CD4-positive, alpha-beta T cell treated with Interleukin-15 for 1 hour (primary cell): ENCODE measurements around the gene ZMPSTE24.

Source experiments
- DNase-seq: peaks from one replicate; pipeline ENCODE4 v3.0.0-alpha.2; 2020

Gene ZMPSTE24

GRCh38 chr1:40264354-40264781 is 6.3 kb downstream of the ZMPSTE24 start:
- DNase-seq = no peak

DNA sequence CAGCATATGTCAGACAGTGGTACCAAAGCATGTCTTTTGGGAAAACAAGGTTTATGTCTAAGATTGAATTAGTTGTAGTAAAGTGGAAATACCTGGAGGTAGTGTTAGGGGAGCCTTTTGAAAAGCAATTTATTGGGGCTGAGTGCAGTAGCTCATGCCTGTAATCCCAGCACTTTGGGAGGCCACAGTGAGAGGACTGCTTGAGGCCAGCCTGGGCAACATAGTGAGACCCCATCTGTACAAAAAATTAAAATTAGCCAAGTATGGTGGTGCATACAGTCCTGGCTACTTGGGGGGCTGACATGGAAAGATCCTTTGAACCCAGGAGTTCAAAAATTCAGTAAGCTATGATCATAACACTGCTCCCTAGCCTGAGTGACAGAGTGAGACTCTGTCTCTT is 7.3 kb downstream of the ZMPSTE24 start:
- no peak for DNase-seq

GRCh38 chr1:40265919-40266318 is 7.9 kb downstream of the ZMPSTE24 start:
- DNase-seq = no peak

GRCh38 chr1:40266786-40267535 is 8.9 kb downstream of the ZMPSTE24 start:
- DNase-seq = no peak

- DNase-seq = no peak
Observed at GRCh38 chr1:40267767-40268187, 9.7 kb downstream of the ZMPSTE24 start.

DNA sequence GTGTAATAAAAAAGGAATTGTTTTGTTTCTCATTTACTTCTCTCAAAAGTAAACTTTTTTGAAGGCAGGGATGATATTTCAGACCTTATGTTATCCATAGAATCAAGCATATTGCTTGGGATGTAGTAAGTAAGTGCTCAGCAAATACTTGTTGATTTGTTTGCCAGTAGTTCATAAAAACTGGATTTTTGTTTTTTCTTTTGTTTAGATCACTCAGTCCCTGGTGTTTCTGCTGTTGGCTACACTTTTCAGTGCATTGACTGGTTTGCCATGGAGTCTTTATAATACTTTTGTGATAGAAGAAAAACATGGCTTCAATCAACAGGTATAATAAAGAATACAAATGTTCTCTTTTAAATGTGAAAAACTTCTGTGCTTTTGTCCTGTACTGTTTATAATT is 10.2 kb downstream of the ZMPSTE24 start:
- DNase-seq = no peak

DNA sequence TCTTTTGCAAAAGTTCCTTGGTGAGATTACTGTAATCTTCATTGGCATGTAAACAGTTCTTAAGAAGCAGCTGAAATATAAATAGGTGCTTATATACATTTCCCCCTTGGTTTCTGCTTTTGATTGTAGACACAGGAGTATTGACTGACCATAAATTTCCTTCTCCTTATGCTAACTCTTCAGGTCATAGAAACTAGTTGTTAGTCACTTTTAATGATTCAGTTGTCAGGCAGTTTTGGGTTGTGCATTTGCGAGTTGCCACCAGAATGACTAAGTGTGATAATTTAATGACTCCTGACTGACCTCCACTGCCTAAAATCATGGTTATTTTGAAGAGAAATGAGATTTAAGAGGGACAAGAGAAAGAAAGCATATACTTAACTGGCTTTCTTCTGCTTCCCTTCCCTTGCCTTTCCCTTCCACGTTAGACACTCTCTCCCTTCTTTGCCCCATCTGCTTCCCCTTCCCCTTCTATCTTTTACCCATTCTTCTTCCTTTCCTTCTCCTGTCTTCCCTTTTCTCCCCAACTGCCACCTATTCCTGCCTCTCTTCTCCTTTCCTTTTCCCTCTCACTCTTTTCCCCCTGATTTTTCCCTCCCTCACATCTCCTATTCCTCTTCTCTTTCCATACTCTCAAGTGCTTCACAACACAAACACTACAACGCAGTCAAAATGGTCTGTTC is 12.3 kb downstream of the ZMPSTE24 start:
- no peak for DNase-seq

DNA sequence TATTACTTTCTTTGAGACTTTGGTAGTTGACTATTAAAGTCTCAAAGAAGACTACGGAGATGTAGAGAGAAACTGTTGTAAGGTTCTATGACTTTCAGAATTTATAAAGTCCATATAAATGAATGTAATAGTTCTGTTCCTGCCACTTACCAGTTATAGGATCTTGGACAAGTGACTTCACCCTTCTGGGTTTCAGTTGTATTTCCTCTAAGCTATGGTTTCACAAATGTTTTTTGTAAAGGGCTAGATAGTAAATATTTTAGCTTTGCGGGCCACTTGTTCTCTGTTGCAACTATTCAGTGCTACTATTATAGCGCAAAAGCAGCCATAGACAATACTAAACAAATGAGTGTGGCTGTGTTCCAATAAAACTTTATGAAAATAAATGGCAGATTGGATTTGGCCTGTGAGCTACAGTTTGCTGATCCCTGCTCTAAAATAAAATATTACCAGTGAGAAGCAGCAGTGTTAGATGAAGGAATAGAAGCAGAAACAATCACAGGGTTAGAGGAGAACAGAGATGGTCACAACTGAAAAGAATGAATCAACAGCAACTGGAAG is 14.7 kb downstream of the ZMPSTE24 start:
- DNase-seq = no peak

- no peak for DNase-seq
Observed at GRCh38 chr1:40273547-40274166, 15.6 kb downstream of the ZMPSTE24 start.

GRCh38 chr1:40274331-40274730 is 16.3 kb downstream of the ZMPSTE24 start:
- DNase-seq = no peak

GRCh38 chr1:40276122-40276521 is 18.1 kb downstream of the ZMPSTE24 start:
- no peak for DNase-seq

DNA sequence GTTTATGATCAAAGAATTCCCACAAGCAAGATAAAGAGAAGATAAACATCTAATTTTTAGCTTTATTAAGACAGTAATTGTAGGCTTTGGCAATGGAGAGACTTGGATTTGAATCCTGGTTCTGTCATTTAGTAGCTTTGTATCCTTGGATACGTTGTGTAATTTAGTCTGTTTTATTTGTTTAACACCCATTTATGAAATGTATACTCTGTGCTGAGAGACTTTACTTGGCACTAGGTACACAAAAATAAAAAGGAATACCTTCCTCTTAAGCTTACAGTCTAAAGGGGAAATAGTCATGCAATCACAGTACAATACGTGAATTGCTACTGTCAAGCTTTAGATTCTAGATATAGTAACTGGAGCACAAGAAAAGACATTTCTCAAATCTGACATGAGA is 23.8 kb downstream of the ZMPSTE24 start:
- no peak for DNase-seq

GRCh38 chr1:40291293-40291692 is 33.3 kb downstream of the ZMPSTE24 start:
- no peak for DNase-seq

DNA sequence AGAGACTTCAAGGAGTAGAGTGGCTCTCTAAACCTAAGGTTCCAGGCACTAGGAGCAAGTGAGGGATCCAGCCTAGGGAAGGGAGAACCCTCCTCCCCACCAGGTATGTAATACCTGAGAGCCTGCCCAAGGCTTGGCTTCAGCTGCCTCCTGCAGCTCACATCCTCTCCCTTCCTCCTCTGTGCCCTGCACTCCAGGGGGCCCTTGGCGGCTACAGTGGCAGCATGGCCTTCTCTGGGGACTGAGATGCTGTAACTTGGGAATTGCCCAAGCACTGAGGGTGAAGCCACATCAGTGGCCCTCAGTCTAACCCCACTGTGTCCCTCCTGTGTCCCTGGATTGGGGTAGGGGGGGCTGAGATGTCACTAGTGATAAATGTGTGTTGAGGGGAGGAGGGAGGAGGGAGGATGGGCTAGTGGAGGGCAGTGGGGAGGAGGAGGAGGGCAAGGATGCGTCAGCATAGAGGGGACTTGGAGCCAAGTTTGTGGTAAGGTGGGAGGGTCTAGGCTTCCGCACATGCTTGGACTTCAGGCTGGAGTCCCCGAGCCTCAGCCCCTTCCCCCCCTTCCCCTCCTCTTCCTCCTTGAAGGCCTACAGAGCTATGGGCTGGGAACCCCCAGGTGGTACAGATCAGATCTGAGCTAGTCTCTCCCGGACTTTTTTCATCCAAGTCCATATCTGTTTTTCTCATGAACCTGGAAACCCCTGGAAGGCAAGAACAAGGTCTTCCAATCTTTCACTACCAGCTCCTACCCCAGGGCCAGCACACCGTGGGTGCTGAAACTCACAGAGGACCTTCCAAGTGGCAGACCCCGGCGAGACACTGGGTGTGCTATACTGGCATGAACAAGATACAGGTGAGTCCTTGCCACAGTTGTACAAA is 41.6 kb downstream of the ZMPSTE24 start:
- no peak for DNase-seq

DNA sequence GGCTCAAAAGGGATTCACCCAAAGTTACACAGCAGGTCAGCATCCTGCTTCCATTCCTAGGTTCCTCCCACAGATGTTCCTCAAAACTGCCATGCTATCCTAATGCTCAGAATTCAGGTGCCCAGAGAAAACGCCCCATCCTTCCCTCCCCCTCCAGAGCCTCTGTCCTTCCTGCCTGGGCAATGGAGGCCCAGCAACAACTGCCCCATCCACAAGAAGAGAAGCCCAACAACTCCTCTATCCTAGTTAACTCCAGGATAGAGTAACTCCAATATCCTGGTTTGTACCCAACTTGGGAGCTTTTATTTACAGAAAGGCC is 42.2 kb downstream of the ZMPSTE24 start:
- no peak for DNase-seq

GRCh38 chr1:40300651-40301050 is 42.6 kb downstream of the ZMPSTE24 start:
- DNase-seq = no peak

DNA sequence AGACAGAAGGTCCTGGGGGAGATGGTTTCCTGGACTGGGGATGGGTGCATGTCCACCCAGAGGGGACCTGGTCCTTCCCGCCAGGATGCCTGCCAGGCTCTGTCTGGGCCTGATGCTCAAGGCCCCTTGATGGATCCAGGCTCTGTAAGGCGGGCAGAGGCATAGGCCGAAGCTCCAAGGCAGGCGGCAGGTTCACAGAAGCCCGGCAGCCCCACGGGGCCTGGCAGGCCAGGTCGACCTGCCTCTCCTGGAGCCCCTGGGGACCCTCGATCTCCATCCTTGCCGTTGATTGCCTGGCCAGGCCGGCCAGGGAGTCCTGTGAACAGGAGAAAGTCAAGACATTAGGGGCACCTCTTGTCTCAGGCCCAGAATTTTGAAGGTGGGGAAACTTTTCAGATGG is 43.0 kb downstream of the ZMPSTE24 start:
- DNase-seq = no peak

- no peak for DNase-seq
Observed at GRCh38 chr1:40301541-40302299, 43.7 kb downstream of the ZMPSTE24 start.

DNA sequence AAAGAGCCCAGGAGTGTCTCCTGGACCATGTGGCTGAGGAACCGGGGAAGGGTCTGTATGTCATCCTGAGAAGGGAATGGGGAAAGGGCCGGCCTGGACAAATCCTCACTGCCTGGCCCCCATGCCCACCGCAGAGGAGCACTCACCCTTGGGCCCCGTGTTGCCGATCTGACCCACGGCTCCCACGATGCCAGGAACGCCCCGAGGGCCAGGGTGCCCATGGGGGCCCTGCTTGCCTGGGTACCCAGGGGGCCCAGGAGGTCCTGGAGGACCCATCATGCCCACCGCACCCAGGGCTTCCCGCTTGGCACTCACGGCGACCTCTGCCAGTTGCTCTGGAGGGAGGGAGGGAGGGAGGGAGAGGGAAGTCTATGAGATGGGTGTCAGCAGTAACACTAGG is 44.4 kb downstream of the ZMPSTE24 start:
- no peak for DNase-seq

- DNase-seq = no peak
Observed at GRCh38 chr1:40303051-40303771, 45.2 kb downstream of the ZMPSTE24 start.

DNA sequence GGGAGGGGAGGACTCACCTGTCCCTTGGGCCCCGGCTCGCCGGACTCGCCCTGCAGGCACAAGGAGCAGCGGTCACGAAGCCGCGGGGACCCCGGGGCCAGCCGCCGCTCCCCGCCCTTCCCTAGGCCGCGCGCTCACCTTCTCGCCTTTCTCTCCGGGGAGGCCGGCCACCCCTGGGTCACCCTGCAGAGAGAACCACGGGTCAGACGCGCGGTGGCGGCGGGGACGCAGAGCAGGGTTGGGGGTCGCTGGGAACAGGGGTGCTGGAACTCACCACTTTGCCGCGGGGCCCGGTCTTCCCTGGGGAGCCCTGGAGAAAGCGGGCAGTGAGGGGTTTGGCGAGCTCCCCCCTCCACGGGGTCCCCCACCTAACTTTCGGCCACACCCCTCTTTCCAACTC is 45.8 kb downstream of the ZMPSTE24 start:
- DNase-seq = no peak
